ENCODE results near the gene CDC34.
"Not testable (repeated sequence)": the region's sequence is repeated elsewhere in the genome, so short reads cannot be mapped to it uniquely, and the experiment has no call there.

The CDC34 gene

DNA sequence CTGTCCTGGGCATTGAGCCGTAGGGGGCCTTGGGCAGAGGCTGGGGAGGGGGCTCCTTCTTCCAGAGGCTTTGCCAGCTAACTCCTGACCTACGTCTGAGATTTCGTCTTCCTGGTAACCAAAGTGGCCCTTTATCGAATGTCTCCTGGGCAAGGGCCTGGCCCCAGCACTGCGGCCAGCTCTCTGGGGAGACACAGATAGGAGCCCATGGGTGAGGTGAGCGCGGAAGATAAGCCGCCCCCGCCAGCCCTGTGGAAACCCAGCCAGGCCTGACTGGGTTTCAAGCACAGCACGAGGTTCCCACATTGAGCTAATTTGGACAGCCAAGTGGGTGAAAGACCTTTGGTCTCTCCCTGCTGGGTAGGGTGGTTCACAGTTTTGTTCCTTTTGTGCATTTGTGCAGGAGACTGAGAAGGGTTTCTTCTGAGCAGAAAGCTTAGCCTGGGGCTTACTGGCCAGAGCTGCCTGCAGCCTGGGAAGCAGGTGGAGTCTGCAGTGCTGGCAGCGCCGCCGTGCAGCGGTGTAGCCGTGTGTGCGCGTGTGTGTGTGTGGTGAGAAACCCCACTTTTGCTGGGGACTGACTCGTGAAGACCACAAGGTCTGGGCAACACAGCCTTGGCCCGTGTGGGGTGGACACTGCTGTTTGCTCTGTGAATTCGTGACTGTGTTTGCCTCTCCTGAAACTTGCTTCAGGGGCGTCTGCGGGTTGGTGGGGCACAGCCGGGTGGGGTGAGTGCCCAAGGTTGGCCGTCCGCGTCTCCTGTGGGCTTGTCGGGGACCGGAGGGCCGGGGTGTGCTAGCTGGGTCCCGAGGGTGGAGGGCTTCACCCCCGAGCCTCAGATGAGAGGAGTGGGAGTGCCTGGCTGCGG lies 43.3 kb downstream of the CDC34 start:
- no peak for DNase-seq

DNA sequence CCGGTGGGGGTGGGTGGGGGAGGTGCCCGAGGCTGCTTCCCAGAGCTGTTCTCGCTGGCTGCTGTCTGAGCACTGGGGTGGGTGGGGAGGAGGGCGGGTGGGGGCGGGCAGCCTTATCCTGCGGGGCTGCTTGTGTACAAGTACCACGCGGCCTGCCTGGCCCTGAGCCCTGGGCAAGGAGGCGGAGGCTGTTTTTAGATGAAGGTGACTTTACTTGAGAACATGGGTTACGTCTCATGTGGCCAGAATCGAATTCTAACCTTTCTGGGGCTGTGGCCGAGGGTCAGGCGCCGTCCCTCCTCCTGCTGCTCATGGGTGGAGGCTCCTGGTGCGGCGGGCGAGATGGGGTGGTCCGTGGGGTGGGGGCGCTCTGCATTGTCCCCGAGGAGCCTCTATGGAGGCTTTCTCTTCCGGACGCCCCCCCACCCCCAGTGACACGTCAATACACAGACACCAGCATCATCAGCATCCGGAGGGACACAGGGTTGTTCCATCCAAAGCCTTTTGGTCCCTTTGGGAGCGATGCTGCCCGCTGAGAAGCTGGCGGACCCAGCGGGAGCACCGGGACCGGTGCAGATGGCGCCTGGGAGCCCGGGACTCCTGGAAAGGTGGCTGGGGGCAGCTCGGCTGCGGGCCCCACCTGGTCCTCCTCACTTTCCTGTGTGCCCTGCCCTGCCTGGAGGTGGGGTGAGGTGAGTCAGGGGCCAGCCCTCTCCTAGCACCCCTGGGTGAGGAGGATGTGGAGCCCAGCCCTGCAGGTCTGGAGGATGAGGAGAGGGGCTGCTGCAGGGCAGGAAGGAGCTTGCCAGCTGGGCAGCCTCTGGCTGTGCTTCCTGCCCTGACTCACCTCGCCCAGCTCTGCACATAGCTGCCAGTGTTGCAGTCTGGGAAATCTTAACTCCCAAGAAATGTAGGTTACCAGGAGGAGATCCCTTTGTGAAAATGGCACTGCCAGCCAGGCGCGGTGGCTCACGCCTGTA lies 44.3 kb downstream of the CDC34 start:
- no peak for DNase-seq

DNA sequence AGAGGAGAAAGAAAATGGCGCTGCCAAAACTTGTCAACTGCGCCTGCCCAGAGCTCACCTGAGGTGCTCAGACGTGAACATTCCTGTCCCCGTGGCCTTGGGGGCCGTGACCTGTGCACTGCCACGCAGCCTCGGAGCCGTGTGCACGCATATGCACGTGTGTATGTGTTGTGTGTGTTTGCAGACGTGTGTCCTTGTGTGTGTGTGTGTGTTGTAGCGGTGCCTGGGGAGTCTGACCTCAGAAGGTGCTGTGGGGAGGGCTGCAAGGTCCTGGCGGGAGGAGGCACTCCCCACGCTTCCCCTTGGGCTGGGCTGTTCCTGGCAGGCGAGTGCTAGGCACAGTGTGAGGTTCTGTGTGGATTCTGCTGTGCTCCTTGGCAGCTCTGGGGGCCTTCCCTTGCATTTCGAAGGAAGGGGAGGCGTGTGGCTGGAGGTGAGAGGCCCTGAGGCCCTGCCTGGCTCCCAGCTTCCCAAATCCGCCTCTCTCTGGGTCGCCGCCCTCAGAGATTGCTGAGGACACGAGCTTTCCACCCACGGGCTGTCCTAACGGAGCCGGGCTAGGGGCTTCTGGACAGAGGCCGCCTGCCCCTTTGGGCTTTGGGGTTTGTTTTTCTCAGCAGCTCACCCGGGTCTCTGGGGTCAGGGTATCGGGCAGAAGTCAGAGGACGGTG lies 45.3 kb downstream of the CDC34 start:
- DNase-seq = no peak

DNA sequence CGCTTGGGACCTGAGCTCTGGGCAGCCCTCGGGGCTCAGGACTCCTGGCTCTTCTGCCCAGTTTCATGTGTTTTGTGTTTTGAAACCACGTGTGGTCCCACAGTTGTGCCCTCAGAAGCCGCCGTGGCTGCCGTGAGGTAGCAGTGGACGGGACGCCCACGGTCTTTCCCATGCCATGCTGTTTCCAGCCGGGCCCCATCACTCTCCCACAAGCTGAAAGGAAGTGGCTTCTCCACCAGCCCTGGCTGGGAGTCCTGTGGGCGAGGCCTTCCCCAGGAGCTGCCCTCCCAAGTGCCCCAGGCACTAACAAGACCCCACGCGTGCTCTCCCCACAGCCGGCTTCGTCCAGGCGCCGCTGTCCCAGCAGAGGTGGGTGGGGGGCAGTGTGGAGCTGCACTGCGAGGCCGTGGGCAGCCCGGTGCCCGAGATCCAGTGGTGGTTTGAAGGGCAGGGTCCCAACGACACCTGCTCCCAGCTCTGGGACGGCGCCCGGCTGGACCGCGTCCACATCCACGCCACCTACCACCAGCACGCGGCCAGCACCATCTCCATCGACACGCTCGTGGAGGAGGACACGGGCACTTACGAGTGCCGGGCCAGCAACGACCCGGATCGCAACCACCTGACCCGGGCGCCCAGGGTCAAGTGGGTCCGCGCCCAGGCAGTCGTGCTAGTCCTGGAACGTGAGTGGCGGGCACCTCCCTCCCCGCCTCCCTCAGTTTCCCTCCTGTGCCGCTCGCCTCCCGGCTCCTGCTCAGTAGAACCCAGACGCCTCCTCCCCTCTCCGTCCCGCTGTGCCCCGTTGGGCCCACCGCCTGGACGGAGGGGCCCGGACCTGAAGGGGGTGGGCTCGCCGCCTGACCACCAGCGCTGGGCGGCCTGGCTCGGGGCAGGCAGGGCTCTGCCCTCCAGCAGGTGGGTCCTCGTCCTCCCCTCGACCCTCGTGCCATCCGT lies 46.2 kb downstream of the CDC34 start:
- no peak for DNase-seq

DNA sequence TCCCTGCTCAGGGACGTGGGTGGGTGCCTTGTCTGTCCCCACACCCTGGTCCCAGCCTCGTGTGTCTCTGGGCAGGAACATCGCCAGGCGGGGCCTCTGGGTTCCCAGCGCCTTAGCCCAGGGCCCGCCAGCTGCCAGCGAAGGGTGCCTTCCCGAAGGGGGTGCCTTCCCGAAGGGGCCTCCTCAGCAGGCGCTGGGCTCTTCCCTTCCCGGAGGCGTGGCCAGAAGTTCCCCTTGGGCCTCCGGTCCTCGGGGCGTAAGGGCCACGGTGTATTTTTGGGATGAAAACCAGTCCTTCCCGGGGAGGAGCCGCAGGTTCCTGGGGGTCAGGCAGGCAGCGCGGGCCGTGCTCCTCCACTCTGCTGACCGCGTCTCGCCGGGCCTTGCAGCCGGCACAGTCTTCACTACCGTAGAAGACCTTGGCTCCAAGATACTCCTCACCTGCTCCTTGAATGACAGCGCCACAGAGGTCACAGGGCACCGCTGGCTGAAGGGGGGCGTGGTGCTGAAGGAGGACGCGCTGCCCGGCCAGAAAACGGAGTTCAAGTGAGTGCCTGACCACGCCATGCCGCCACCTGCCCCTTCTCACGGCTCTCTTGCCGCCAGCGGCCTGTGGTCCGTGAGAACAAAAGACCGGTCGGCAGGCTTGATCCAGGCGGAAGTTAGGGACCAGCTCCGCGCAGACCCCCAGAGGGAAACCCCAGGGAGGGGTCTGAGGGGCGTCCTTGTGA lies 47.7 kb downstream of the CDC34 start:
- DNase-seq = no peak

DNA sequence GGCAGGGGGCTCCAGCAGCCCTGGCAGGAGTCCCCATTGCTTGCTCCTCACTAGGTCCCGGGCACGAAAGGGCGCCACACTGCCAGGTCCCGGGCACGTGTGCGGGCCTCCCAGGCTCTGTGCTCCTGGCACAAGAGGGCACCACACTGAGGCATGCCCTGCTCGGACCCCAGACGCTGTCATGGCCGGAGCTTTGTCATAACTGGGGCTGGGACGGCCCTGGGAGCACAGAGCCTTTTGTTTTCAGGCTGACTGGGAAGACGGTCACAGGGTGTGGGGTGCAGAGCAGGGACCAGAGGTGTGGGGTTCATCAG lies 48.2 kb downstream of the CDC34 start:
- no peak for DNase-seq

DNA sequence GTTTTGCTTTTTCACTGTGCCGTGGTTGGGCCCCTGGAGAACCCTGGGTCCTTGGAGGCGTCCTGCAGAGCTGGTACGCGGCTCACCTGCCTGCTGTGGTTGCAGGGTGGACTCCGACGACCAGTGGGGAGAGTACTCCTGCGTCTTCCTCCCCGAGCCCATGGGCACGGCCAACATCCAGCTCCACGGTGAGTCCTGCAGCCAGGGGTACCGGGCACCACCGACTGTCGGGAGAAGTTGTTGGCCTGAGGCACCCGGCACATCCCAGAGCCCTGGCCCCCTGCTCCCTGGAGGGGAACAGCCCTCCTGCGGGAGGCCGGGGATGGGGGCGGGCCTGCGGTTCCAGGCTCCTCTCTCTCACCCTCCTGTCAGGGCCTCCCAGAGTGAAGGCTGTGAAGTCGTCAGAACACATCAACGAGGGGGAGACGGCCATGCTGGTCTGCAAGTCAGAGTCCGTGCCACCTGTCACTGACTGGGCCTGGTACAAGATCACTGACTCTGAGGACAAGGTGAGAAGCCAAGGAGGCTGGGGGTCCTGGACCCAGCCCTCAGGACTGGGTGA lies 48.8 kb downstream of the CDC34 start:
- no peak for DNase-seq

DNA sequence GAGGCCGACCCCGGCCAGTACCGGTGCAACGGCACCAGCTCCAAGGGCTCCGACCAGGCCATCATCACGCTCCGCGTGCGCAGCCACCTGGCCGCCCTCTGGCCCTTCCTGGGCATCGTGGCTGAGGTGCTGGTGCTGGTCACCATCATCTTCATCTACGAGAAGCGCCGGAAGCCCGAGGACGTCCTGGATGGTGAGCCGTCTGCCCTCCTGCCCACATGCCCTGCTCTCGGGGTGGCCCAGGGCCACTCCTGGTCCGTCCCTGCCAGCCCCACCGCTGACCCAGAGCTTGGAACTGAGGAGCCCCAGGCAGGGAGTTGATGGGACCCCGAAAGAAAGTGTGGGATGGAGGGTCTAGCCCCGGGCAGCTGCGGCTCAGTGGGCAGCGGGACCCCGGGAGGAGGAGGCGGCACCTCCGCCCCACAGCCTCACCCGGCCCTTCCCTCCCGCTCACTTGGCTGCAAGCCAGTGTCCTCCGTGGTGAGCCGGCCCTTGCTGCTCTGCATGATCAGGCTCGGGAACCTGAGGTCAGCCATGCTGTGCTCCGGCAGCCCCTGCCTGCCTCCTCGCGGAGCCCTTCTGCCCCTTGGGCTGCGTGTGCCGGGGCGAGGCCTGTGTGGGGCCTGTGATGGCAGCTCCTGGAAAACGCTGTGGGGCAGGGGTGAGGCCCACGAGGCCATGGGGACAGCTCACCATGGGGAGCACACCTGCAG lies 50.0 kb downstream of the CDC34 start:
- no peak for DNase-seq

DNA sequence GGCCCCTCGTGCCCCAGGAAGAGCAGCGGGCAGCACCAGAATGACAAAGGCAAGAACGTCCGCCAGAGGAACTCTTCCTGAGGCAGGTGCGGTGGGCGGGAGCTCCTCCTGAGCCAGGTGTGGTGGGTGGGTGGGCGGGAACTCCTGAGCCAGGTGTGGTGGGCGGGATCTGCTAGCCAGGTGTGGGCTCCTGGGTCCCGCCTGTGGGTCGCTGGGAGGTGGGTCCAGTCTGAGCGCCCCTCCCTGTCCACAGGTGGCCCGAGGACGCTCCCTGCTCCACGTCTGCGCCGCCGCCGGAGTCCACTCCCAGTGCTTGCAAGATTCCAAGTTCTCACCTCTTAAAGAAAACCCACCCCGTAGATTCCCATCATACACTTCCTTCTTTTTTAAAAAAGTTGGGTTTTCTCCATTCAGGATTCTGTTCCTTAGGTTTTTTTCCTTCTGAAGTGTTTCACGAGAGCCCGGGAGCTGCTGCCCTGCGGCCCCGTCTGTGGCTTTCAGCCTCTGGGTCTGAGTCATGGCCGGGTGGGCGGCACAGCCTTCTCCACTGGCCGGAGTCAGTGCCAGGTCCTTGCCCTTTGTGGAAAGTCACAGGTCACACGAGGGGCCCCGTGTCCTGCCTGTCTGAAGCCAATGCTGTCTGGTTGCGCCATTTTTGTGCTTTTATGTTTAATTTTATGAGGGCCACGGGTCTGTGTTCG lies 51.1 kb downstream of the CDC34 start:
- DNase-seq = no peak

DNA sequence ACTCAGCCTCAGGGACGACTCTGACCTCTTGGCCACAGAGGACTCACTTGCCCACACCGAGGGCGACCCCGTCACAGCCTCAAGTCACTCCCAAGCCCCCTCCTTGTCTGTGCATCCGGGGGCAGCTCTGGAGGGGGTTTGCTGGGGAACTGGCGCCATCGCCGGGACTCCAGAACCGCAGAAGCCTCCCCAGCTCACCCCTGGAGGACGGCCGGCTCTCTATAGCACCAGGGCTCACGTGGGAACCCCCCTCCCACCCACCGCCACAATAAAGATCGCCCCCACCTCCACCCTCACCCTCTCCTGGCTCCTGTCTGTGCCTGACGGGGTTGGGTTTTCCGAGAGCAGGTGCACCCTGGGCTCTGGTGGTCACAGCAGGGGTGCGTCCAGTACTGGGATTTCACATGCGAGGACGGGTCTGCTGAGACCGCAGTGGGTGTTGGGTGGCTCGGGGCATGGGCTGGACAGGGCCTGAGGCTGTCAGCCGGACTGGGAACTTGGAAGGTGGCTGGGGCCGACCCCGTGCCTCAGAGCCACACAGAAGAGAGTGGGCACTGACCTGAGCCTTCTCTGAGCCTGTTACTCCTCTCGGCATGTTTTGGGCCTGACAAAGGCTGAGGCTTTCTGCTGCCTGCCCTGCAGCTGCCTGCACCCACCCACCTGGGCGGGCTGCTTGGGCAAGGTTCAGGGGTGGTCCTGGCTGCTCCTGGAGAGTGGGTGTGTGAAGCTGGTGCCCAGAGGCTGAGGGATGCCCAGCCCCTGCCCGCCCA lies 51.8 kb downstream of the CDC34 start:
- DNase-seq = no peak

DNA sequence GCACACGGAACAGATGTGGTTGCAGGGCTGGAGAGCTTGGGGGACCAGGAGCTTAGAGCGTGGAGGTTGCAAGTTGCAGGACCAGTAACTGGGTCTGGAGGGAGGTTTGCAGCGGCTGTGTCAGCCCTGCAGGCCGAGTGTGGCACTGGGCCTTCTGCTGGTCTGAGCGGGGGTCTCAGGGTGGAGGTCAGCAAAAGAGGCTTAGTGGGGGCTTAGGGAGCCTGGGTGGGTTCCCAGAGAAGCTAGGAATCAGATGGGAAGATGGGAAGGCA lies 52.3 kb downstream of the CDC34 start:
- no peak for DNase-seq

DNA sequence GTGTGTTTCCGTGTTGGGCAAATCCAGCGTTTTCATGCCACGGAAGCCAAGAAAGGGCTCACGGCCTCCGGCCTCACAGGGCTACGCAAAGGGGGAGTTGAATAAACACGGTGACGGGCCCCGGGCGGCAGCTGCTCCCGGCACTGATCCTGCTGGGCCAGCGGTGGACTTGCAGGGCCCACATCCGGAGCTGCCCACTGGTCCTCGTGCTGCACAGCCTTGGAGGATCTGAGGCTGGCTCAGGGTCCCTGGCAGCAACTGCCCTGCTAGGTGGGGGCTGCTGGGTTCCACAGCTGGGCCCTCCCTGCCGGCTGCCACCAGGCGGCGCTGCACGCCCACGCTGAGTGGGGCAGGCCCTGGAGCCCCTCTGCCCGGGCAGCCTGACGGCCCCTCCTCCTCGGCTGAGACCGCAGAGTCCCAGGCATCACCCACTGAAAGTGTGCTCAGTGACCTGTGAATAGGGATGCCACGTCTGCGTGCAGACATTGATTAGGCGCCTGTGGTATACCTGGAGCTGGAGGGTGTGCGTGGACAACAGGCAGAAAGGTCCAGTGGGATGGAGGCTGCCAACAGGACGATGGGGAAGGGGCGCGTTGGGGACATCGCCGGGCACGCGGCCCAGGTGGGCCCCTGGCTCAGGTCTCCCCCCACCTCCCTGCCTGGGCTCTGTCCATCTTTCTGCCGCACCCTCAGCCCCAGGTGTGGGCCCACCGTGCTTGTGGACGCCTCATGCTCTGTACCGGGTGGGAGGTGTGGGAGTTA lies 52.9 kb downstream of the CDC34 start:
- DNase-seq = no peak

DNA sequence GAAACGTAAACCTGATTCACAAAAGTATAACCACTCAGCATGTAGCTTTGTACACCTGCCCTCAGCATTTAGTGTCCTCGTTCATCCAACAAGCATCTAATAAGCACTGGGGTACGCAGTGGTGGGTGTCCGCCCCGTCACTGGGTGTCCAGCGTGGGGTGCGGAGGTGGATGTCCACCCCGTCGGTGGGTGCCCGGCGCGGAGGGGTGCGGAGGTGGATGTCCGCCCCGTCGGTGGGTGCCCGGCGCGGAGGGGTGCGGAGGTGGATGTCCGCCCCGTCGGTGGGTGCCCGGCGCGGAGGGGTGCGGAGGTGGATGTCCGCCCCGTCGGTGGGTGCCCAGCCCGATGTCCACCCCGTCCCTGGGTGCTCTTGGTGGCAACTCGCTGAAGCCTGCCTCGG lies 53.6 kb downstream of the CDC34 start:
- not testable (repeated sequence) for DNase-seq

DNA sequence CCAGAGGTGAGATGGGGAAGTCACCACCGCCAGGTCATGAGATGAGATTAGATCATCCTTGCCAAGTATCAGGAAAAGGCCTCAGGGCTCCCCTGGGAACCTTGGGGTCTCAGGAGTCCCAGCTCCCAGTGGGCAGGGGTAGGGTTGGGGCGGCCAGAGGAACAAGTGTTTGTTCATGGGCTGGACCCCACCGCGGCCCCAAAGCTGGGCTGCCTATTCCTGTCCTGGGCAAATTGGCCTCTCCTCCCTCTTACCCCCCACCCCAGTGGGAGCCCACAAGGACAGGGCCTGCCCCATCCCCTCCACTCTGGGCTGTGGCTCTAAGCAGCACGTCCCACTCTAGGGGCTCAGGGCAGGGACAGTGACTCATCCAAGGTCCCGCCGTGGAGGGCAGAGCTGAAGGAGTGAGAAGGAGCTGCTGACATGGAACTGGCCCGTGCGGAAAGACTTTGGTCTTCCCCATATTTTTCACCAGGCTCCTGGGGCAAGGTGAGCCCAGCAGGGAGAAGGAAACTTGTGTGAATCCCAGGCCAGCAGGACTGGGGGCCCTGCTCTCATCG lies 54.1 kb downstream of the CDC34 start:
- no peak for DNase-seq

DNA sequence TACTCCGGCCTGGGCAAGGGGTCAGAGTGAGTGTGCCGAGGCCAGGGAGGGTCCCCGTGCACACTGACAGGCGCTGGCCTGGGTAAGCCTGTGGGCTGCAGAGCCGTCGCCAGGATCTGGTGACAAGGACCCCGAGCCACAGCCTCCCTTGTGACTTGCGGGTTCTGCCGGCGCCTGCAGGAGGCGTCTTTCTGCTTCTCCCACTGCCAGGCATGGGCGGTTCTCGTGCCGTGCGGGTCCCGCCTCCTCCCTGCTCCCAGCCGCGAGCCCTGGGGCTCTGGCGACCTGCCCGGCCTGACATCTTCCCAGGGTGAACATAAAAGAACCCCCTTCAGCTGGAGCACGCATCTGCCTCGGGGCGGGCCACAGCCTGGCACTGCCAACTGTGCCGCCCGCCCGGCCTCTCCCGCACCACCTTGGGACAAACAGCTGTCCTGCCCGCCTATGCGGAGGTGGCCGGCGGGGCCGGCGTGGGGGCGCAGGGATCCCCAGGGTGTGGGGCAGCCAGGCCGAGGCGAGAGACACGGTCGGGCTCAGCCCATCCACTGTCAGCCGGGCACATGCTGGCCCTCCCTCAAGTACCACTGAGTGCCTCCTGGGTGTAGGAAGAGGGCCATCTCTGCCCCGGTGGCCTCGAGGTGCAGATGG lies 56.7 kb downstream of the CDC34 start:
- no peak for DNase-seq

DNA sequence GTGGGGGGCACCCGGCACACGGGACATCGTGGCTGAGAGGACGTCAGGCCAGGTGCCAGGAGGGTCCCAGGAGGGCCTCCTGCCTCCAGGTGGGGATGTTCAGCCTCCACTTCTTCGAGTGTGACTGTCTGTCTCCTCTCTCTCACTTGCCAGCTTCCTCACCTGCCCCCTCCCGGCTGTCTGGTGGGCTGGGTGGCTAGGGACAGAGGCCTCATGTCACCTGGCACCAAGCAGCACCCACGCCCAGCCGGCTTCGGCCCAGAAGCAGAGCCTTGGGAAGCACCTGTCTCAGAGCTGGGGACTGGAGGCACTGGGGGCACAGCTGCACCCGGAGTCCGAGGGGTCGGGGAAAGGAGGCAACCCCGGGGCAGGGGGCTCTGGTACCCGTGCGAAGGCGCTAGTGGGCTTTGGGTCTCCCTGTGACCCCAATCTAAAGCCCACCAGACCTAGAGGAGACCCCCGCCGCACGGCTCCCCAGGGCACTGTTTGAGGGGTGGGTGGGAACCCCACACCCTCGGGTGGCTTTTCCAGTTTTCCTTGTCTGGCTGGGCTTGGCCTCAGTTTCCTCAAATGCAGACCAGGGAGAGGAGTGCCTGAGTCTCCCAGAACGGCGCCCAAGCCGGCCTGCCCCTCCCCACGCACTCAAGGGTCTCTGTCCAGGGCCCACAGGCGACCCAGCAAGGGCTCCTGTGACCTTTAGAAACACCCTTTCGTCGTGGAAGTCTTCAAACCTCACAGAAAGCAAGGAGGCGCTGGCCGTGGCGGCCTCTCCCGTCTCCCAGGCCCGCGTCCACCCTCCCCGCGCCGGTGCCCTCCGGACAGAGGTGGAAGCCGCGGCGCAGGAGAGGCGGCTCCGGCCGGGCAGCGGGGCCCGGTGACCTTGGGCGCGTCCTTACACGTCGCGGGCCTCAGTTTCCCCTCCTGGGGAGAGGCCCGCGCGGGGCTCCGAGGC lies 57.5 kb downstream of the CDC34 start:
- DNase-seq = no peak

Measured in cerebellar nuclear complex (tissue), 1 donor.